Mesenchymal stem cell (in vitro differentiated cells and primary cell): ENCODE results near the gene CLEC16A.
A peak's percentile ranks its signal among the peaks of the same experiment; 100 is the strongest.

ENCODE experiments used
- DNase-seq: peaks from one replicate; pipeline ENCODE4 v3.0.0-alpha.2; 2013
- H2AFZ ChIP-seq: one replicate; pipeline ENCODE4 v1.6.1; 2013; ENCODE audit warnings: low read depth, mild to moderate bottlenecking, control low read depth, inconsistent platforms, low read length, moderate library complexity
- H2AK5ac ChIP-seq: 2 replicates; pipeline ENCODE4 v1.6.1; 2013; ENCODE audit warnings: low read length, moderate library complexity, mild to moderate bottlenecking, inconsistent platforms; ENCODE audit not compliant: severe bottlenecking
- H2BK120ac ChIP-seq: one replicate; pipeline ENCODE4 v1.6.1; 2013; ENCODE audit warnings: low read depth, mild to moderate bottlenecking, inconsistent platforms, low read length, moderate library complexity
- H2BK12ac ChIP-seq, 2 experiments: one replicate each; pipeline ENCODE4 v1.6.1; 2013; ENCODE audit warnings: inconsistent platforms in 2 of 2, low read length in 2 of 2, mild to moderate bottlenecking in 2 of 2, moderate library complexity in 2 of 2, control low read depth in 1 of 2
- H2BK15ac ChIP-seq: one replicate; pipeline ENCODE4 v1.6.1; 2013; ENCODE audit warnings: mild to moderate bottlenecking, low read depth, inconsistent platforms; ENCODE audit not compliant: poor library complexity, severe bottlenecking
- H2BK5ac ChIP-seq: 2 replicates; pipeline ENCODE4 v1.6.1; 2013; ENCODE audit warnings: low read depth, mild to moderate bottlenecking, low read length, control low read depth, inconsistent platforms; ENCODE audit not compliant: poor library complexity, severe bottlenecking
- H3K14ac ChIP-seq, 2 experiments: one replicate each; pipeline ENCODE4 v1.6.1; 2013; ENCODE audit warnings: inconsistent platforms in 2 of 2, low read length in 2 of 2, control low read depth in 1 of 2, mild to moderate bottlenecking in 1 of 2, moderate library complexity in 1 of 2
- H3K18ac ChIP-seq, 2 experiments: one replicate each; pipeline ENCODE4 v1.6.1; 2013; ENCODE audit warnings: inconsistent platforms in 2 of 2, low read length in 2 of 2, control low read depth in 1 of 2, low read depth in 1 of 2, mild to moderate bottlenecking in 1 of 2
- H3K23ac ChIP-seq, 2 experiments: one replicate each; pipeline ENCODE4 v1.6.1; 2013; ENCODE audit warnings: inconsistent platforms in 2 of 2, low read length in 2 of 2, mild to moderate bottlenecking in 2 of 2, moderate library complexity in 2 of 2, control low read depth in 1 of 2
- H3K27ac ChIP-seq: 2 replicates; pipeline ENCODE4 v1.5.1; 2013; ENCODE audit warnings: mild to moderate bottlenecking, moderate library complexity, low read length, control low read depth, inconsistent platforms; ENCODE audit not compliant: poor library complexity, severe bottlenecking
- H3K27me3 ChIP-seq, 2 experiments: 2 replicates each; pipeline versions ENCODE4 v1.6.1 to v1.7.0; 2013; ENCODE audit warnings: low read length in 2 of 2, mild to moderate bottlenecking in 2 of 2, moderate library complexity in 2 of 2, control low read depth in 1 of 2, inconsistent platforms in 1 of 2; ENCODE audit not compliant: control insufficient read depth in 1 of 2, insufficient read depth in 1 of 2
- H3K36me3 ChIP-seq, 2 experiments: 2 replicates each; pipeline versions ENCODE4 v1.6.1 to v1.7.0; 2013; ENCODE audit warnings: low read length in 2 of 2, control low read depth in 1 of 2, inconsistent platforms in 1 of 2, low read depth in 1 of 2, mild to moderate bottlenecking in 1 of 2; ENCODE audit not compliant: insufficient read depth in 2 of 2, control insufficient read depth in 1 of 2
- H3K4ac ChIP-seq, 2 experiments: one replicate each; pipeline ENCODE4 v1.6.1; 2013; ENCODE audit warnings: inconsistent platforms in 2 of 2, low read length in 2 of 2, mild to moderate bottlenecking in 2 of 2, moderate library complexity in 2 of 2, control low read depth in 1 of 2, low read depth in 1 of 2
- H3K4me1 ChIP-seq: 2 replicates; pipeline ENCODE4 v1.6.1; 2013; ENCODE audit warnings: low read depth, low read length, control low read depth; ENCODE audit not compliant: control insufficient read depth, insufficient read depth
- H3K4me2 ChIP-seq: 2 replicates; pipeline ENCODE4 v1.6.1; 2013; ENCODE audit warnings: low read length, mild to moderate bottlenecking, inconsistent platforms; ENCODE audit not compliant: poor library complexity, severe bottlenecking
- H3K4me3 ChIP-seq, 2 experiments: 2 replicates each; pipeline versions ENCODE4 v1.5.1 to v1.7.0; 2013; ENCODE audit warnings: low read length in 2 of 2, mild to moderate bottlenecking in 2 of 2, control low read depth in 1 of 2, low read depth in 1 of 2; ENCODE audit not compliant: insufficient read depth in 1 of 2
- H3K79me1 ChIP-seq: replicated peaks from 2 replicates; pipeline ENCODE4 v1.6.1; 2013; ENCODE audit warnings: mild to moderate bottlenecking, control low read depth, low read length, inconsistent platforms; ENCODE audit not compliant: poor library complexity, severe bottlenecking
- H3K9ac ChIP-seq: 2 replicates; pipeline ENCODE4 v1.7.0; 2013; ENCODE audit warnings: mild to moderate bottlenecking, low read length, moderate library complexity
- H3K9me3 ChIP-seq: 2 replicates; pipeline ENCODE4 v1.7.0; 2013; ENCODE audit warnings: mild to moderate bottlenecking, low read length; ENCODE audit not compliant: control insufficient read depth
- H4K8ac ChIP-seq: one replicate; pipeline ENCODE4 v1.6.1; 2013; ENCODE audit warnings: inconsistent platforms, mild to moderate bottlenecking, low read length, moderate library complexity
- H4K91ac ChIP-seq: one replicate; pipeline ENCODE4 v1.6.1; 2013; ENCODE audit warnings: mild to moderate bottlenecking, low read length, inconsistent platforms
- WGBS: methylation state at CpG from one replicate; pipeline ENCODE4 v1.1.7; 2013; ENCODE audit warnings: mixed read lengths; 5-methylcytosine and 5-hydroxymethylcytosine counted together

CLEC16A gene

DNA sequence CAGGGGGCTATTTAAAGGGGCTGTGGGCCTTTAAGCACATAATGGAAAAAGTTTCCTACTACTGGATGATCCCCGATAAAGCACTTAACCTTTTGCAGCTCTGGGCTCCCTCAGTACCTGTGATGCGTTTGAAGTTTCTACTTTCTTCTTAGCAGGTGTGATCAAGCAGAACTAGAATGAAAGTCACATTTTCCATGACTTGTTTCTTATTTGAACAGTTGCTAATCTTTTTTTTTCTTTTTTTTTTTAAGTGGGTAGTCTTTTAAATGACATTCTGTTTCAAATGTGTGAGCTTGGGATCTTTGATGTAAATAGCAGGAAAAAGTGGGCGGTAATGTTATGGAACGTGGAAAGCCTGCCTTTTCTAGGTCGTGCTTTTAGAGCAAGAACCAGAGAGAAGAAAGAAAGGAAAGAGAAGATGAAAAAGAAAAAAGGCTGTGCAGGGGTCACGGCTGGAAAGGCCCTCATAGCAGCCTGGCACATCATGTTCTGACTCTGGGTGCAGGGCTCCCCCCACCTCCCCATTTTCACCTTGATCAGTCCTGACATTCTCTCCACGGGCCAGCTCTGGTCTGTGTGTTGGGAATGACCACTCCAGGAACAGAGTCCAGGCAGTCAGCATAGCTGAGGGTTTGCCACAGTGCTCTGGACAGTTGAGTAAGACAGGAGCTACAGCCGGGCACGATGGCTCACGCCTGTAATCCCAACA is 150.6 kb downstream of the CLEC16A start:
- Histone ChIP-seq H3K27ac (no peak overlapping the region), H4K8ac (no peak overlapping the region), H2BK5ac (no peak overlapping the region), H2BK15ac (peak overlapping the region; percentile 90), H2BK120ac (peak overlapping the region; percentile 45), H3K4me3 (no peak overlapping the region), H3K14ac (peak overlapping the region in 1 of 2 experiments; percentile 66), H3K23ac (no peak overlapping the region), H2AFZ (no peak overlapping the region), H2AK5ac (no peak overlapping the region), H3K27me3 (no peaks in the 10 kb centered on the region), H3K18ac (peak overlapping the region in 1 of 2 experiments; percentile 91), H3K36me3 (peaks cover 20 to 46% of the 10 kb centered on the region in 2 experiments), H3K79me1 (peaks cover 7% of the 10 kb centered on the region), H3K4ac (peak overlapping the region in 1 of 2 experiments; percentile 21), H3K4me2 (no peak overlapping the region), H3K4me1 (peaks cover 25% of the 10 kb centered on the region), H2BK12ac (peak overlapping the region in 1 of 2 experiments; percentile 97), H4K91ac (no peak overlapping the region), H3K9ac (no peak overlapping the region), H3K9me3 (no peaks in the 10 kb centered on the region)
- 75% methylated on average over 10 of the region's 10 CpGs for WGBS
- peak; percentile 32 for DNase-seq

DNA sequence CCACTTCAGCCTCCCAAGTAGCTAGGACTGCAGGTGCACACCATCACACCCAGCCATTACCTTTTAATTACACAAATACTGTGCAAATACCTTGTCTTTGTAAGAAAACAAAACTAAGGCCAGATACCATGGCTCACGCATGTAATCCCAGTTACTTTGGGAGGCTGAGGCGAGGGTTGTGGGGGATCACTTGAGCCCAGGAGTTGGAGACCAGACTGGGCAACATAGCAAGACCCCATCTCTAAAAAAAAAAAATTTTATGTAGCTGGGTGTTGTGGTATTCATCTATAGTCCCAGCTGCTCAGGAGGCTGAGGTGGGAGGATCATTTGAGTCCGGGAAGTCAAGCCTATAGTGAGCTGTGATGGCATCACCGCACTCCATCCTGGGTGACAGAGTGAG is 151.6 kb downstream of the CLEC16A start:
- Histone ChIP-seq H3K4me3 (no peak overlapping the region), H2BK12ac (peak overlapping the region in 1 of 2 experiments; percentile 37), H4K8ac (no peak overlapping the region), H2AK5ac (no peak overlapping the region), H3K9ac (no peak overlapping the region), H2BK15ac (no peak overlapping the region), H3K79me1 (peaks cover 6% of the 10 kb centered on the region), H2BK120ac (no peak overlapping the region), H3K18ac (peak overlapping the region in 1 of 2 experiments; percentile 45), H3K23ac (no peak overlapping the region), H2AFZ (no peak overlapping the region), H3K9me3 (no peaks in the 10 kb centered on the region), H3K14ac (no peak overlapping the region), H3K4me2 (no peak overlapping the region), H3K36me3 (peaks cover 20 to 46% of the 10 kb centered on the region in 2 experiments), H4K91ac (no peak overlapping the region), H3K4me1 (peaks cover 29% of the 10 kb centered on the region), H2BK5ac (no peak overlapping the region), H3K27ac (no peak overlapping the region), H3K4ac (no peak overlapping the region), H3K27me3 (no peaks in the 10 kb centered on the region)
- WGBS = 100% methylated on average over 4 of the region's 4 CpGs
- DNase-seq = no peak

GRCh38 chr16:11097094-11097786 is 152.9 kb downstream of the CLEC16A start:
- Histone ChIP-seq H3K79me1 (peaks cover 4% of the 10 kb centered on the region), H3K4me3 (no peak overlapping the region), H3K4ac (peak overlapping the region in 1 of 2 experiments; percentile 35), H3K9ac (no peak overlapping the region), H3K4me2 (no peak overlapping the region), H2AFZ (no peak overlapping the region), H3K14ac (no peak overlapping the region), H3K36me3 (peaks cover 12 to 34% of the 10 kb centered on the region in 2 experiments), H3K23ac (peak overlapping the region in 1 of 2 experiments; percentile 13), H2AK5ac (no peak overlapping the region), H4K8ac (no peak overlapping the region), H4K91ac (no peak overlapping the region), H3K4me1 (peaks cover 33% of the 10 kb centered on the region), H3K18ac (peak overlapping the region in 1 of 2 experiments; percentile 67), H2BK5ac (no peak overlapping the region), H2BK15ac (no peak overlapping the region), H3K27ac (no peak overlapping the region), H2BK120ac (peak overlapping the region; percentile 21), H3K9me3 (no peaks in the 10 kb centered on the region), H2BK12ac (peak overlapping the region in 1 of 2 experiments; percentile 34), H3K27me3 (no peaks in the 10 kb centered on the region)
- no peak for DNase-seq
- 78% methylated on average over 7 of the region's 8 CpGs for WGBS

- Histone ChIP-seq H3K4me3 (no peak overlapping the region), H3K9ac (no peak overlapping the region), H3K27me3 (no peaks in the 10 kb centered on the region), H3K9me3 (no peaks in the 10 kb centered on the region), H2BK12ac (peak overlapping the region; percentile 34 to 58), H2AFZ (no peak overlapping the region), H3K4ac (peak overlapping the region in 1 of 2 experiments; percentile 35), H2BK5ac (no peak overlapping the region), H4K91ac (peak overlapping the region; percentile 65), H3K4me1 (peaks cover 34% of the 10 kb centered on the region), H2BK120ac (peak overlapping the region; percentile 21), H3K18ac (no peak overlapping the region), H3K4me2 (no peak overlapping the region), H3K36me3 (peaks cover 7 to 31% of the 10 kb centered on the region in 2 experiments), H4K8ac (no peak overlapping the region), H3K27ac (no peak overlapping the region), H2AK5ac (no peak overlapping the region), H2BK15ac (no peak overlapping the region), H3K23ac (peak overlapping the region in 1 of 2 experiments; percentile 13), H3K79me1 (peaks cover 7% of the 10 kb centered on the region), H3K14ac (no peak overlapping the region)
- 97% methylated on average over 6 of the region's 6 CpGs for WGBS
- DNase-seq = no peak
These were observed 153.4 kb downstream of the CLEC16A start for GRCh38 chr16:11097787-11098167.
